GM20000 (cell line): ENCODE data around the gene BCO1.
A peak's percentile ranks its signal among the peaks of the same experiment; 100 is the strongest.

Source experiments
- DNase-seq: peaks from one replicate; pipeline ENCODE4 v3.0.0; 2012; ENCODE audit warnings: low spot score
- TF ChIP-seq, protein P1 (sequence below): IDR thresholded peaks from 2 replicates; pipeline ENCODE4 v1.5.1; 2012; ENCODE audit warnings: mild to moderate bottlenecking, control low read depth; ENCODE audit errors: extremely low read depth, missing control alignments

Gene BCO1

DNA sequence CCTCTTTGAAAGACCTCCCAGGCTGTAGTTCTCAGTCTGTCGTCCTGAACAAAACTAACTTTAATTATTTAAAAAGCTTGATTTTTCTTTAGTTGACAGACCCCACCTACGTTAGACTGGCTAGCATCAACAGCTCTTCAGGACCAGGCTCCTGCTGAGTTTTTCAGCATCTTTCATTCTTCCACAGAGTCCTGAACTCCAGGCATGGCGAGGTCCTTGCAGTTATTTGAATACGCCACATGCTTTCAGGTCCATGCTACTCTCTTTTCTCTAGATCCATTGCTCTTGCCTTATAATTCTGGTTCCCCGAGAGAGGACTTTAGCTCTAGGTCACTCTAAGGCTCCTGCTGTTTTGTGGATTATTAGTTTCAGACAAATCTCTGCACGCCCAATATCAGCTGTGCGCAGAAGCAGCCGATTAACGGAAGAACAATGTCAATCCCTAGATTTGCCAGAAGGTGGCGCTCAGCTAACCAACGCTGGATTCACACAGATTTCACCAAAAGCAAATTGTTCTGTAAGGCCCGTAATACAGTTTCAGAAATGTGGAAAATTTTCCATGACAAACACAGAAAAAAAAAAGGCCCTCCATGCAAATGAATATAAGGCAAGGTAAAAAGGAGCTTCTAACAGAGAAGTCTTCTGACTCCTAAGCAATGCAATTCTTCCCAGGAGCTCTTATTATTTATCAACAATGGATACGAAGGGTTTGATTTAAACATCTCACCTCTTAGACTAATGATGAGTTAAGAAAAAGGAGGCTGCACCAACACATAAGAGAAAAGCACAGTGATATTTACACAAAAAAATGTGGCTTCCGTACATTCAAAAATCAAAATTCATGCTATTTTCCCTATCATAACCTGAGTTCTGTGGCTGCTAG is 33.5 kb upstream of the BCO1 start:
- TF ChIP-seq, protein P1, sequence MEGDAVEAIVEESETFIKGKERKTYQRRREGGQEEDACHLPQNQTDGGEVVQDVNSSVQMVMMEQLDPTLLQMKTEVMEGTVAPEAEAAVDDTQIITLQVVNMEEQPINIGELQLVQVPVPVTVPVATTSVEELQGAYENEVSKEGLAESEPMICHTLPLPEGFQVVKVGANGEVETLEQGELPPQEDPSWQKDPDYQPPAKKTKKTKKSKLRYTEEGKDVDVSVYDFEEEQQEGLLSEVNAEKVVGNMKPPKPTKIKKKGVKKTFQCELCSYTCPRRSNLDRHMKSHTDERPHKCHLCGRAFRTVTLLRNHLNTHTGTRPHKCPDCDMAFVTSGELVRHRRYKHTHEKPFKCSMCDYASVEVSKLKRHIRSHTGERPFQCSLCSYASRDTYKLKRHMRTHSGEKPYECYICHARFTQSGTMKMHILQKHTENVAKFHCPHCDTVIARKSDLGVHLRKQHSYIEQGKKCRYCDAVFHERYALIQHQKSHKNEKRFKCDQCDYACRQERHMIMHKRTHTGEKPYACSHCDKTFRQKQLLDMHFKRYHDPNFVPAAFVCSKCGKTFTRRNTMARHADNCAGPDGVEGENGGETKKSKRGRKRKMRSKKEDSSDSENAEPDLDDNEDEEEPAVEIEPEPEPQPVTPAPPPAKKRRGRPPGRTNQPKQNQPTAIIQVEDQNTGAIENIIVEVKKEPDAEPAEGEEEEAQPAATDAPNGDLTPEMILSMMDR: peak; percentile 54
- DNase-seq: peak; percentile 67

DNA sequence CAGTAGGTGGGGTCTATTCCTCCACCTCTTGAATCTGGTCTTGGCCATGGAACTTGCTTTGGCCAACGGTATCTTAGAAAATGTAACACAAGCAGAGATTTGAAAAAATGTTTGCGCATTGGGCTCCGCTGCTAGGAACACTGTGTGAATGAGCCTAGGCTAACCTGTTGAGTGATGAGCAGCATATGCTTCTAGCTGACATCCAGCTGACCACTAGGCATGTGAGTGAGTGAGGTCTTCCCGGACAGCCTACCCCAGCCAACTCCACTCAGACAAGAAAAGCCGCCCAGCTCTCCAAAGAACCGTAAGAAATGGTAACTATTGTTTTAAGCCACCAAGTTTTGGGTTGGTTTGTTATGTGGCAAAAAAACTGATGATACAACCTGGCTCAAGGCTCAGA is 31.4 kb upstream of the BCO1 start:
- TF ChIP-seq, protein P1: no peak

DNA sequence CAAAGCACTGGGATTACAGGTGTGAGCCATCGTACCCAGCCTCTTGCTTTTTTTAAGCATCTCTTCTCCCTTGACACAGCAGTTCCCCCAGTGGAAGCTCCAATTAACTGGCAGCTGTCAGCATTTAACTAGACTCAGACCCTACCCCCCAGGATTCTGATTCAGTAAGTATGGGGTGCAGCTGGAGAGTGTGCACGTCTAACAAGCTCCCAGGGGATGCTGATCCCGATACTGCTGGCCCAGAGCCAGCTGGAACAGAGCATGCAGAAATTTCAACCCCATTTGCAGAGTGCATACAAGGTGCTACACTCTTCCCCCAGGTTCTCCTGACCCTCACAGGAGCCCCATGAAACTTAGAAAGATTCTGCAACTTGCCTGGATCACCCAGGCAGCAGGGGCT is 27.7 kb upstream of the BCO1 start:
- DNase-seq: no peak
- TF ChIP-seq, protein P1: no peak

More for the DNA sequence above, 31.4 kb upstream of the BCO1 start:
- no peak for DNase-seq

DNA sequence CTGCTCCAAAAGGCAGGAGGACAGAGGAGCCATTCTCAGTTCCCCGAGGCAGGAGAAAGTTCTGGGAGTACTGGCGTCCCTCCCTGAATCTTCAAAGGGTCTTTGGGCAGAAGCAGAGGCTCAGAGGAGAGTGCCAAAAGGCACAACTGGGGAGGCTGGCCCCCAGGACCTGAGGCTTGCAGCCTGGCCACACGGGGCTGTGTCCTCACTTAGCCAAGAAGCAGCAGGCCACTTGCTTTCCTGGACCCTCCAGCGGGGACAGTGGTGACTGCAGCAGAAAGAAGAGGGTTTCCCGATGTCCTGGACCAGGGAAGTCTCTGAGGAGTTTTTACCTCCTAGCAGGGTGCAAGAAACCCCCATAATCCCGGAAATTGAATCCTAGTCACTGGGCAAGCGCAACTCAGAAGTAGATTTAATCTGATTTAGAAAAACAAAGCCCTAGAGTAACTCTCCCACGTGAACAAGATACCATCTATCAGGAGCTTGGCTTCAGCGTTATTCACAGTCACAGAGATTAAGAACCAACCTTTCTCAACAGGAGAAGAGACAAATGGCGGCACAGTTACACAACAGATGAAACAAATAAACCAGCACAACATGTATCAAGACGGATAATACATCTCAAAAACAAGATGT is 25.5 kb upstream of the BCO1 start:
- DNase-seq: no peak

DNA sequence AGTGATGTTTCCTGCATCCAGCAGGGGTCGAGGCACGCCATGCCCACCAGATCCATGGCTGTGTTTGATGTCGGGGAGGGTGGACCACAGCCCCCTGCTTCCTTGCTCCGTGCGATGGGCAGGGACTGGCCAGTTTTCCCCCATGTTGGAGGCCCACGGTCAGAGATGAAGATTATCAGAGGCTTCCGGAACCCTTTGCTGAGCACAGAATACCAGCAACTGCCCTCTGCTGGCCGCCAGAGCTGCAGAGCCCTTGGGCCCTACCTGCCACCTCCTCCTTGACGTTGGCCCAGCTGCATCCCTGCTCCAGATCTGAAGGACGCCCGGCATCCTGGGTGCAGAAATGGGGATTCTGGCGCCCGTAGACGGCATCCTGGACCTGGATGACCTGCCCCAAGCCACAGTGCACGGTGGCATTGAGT is 23.7 kb upstream of the BCO1 start:
- DNase-seq: no peak
- TF ChIP-seq, protein P1: peak; percentile 13

More for the DNA sequence above, 25.5 kb upstream of the BCO1 start:
- TF ChIP-seq, protein P1: no peak

DNA sequence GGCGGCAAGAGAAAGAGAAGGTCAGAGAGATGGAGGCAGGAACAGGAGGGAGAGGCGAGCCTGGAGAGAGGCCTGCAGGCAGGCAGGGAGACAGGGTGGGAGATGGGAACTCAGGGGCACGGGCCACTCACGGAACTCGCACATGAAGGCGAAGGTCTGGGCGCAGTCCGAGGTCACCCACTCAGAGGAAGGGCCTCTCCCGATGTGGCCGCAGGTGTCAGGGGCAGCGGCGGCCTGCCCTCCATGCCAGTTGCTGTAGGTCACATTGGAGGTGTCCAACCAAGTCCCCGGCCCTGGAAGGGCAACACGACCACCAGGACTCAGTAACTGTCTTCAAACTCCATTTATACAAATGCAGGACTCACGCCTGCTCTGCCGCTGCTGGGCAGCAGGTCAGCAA is 22.4 kb upstream of the BCO1 start:
- no peak for DNase-seq
- TF ChIP-seq, protein P1: no peak

DNA sequence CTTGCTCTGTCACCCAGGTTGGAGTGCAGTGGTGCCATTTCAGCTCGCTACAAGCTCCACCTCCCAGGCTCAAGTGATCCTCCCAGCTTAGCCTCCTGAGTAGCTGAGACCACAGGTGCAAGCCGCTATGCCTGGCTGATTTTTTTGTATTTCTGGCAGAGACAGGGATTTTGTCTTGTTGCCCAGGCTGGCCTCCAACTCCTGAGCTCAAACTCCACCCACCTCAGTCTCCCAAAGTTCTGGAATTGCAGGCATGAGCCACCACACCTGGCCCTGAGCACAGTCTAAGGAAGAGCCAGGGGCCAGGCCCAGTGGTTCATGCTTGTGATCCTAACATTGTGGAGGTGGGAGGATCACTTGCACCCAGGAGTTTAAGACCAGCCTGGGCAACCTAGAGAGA is 21.8 kb upstream of the BCO1 start:
- TF ChIP-seq, protein P1: no peak
- DNase-seq: no peak
